Nephron (organoid): Measurements from ENCODE around the gene TCEAL5.
"Not testable (repeated sequence)": the region's sequence is repeated elsewhere in the genome, so short reads cannot be mapped to it uniquely, and the experiment has no call there.

Experiments used
- H3K27ac Mint-ChIP-seq, 3 experiments: 2 replicates each; pipeline ENCODE4 v1.8.0; 2020; ENCODE audit warnings: mixed read lengths in 3 of 3, mild to moderate bottlenecking in 2 of 3, moderate library complexity in 1 of 3
- H3K27me3 Mint-ChIP-seq: 2 replicates; pipeline ENCODE4 v1.8.0; 2021; ENCODE audit warnings: low read depth, mild to moderate bottlenecking, moderate library complexity, mixed read lengths
- H3K36me3 Mint-ChIP-seq: 2 replicates; pipeline ENCODE4 v1.8.0; 2020; ENCODE audit warnings: low read depth, mixed read lengths
- H3K4me1 Mint-ChIP-seq: 2 replicates; pipeline ENCODE4 v1.8.0; 2020; ENCODE audit warnings: mixed read lengths
- H3K4me3 Mint-ChIP-seq, 3 experiments: 2 replicates each; pipeline ENCODE4 v1.8.0; 2020; ENCODE audit warnings: mild to moderate bottlenecking in 3 of 3, mixed read lengths in 3 of 3, moderate library complexity in 2 of 3
- H3K9me3 Mint-ChIP-seq: 2 replicates; pipeline ENCODE4 v1.8.0; 2020; ENCODE audit warnings: mixed read lengths
- CTCF ChIP-seq, 3 experiments: fragments of 200-600 bp; sonication (generic); IDR thresholded peaks; one replicate each; pipeline ENCODE4 v1.5.0; 2021; ENCODE audit warnings: antibody characterized with exemption in 3 of 3; ENCODE audit not compliant: unreplicated experiment in 3 of 3

The TCEAL5 gene

DNA sequence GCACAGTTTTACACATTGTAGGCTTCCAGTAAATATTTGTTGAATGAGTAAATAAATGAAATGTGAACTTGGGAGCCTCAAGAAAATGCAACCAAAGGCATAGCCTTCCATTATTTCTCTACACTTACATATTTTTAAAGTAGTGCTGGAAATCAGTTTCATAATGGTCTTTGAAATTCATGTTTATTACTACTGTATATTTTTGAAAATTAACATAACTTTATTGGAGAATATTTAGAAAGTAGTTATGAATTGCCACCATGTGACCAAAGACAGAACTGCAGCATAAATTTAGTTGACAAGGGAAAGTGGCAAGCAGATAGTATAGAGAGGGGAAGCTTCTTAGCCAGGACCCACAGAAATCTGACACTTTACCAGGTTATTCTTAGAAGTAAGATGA lies 28.0 kb downstream of the TCEAL5 start:
- no peaks in the 10 kb centered on the region for H3K27me3 Mint-ChIP-seq
- peak overlapping the region in 1 of 3 experiments; percentile 49 for H3K4me3 Mint-ChIP-seq
- TF ChIP-seq CTCF (IDR thresholded peaks at IDR 0.05; ENCODE audit: unreplicated experiment in 3 of 3): peak; percentile 29 to 44 (median 40)
- no peaks in the 10 kb centered on the region for H3K9me3 Mint-ChIP-seq
- no peak overlapping the region for H3K27ac Mint-ChIP-seq
- peaks cover 9% of the 10 kb centered on the region for H3K36me3 Mint-ChIP-seq
- H3K4me1 Mint-ChIP-seq: peaks cover 11% of the 10 kb centered on the region

- no peak overlapping the region for H3K27ac Mint-ChIP-seq
- no peaks in the 10 kb centered on the region for H3K27me3 Mint-ChIP-seq
- no peaks in the 10 kb centered on the region for H3K4me1 Mint-ChIP-seq
- H3K9me3 Mint-ChIP-seq: no peaks in the 10 kb centered on the region
- H3K36me3 Mint-ChIP-seq: no peaks in the 10 kb centered on the region
- H3K4me3 Mint-ChIP-seq: no peak overlapping the region
- no peak for TF ChIP-seq CTCF (IDR thresholded peaks at IDR 0.05; ENCODE audit: unreplicated experiment in 3 of 3)
Measured at GRCh38 chrX:103240155-103240554, 36.4 kb downstream of the TCEAL5 start.

DNA sequence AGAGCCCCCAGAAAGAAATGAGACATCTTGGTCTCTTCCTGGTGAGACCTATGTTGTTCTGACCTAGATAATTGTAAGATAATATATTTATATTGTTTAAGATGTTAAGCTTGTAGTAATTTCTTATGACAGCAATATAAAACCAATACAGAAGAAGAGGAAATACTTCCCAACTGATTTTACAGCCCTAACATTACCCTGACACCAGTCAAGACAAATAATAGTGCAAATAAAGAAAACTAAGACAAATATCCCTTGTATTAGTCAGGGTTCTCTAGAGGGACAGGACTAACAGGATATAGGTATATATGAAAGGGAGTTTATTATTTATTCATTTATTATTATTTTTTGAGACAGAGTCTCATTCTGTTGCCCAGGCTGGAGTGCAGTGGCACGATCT lies 40.3 kb downstream of the TCEAL5 start:
- H3K36me3 Mint-ChIP-seq: no peaks in the 10 kb centered on the region
- no peak overlapping the region for H3K27ac Mint-ChIP-seq
- no peaks in the 10 kb centered on the region for H3K27me3 Mint-ChIP-seq
- no peaks in the 10 kb centered on the region for H3K4me1 Mint-ChIP-seq
- H3K4me3 Mint-ChIP-seq: no peak overlapping the region
- no peaks in the 10 kb centered on the region for H3K9me3 Mint-ChIP-seq
- no peak for TF ChIP-seq CTCF (IDR thresholded peaks at IDR 0.05; ENCODE audit: unreplicated experiment in 3 of 3)

GRCh38 chrX:103235608-103236007 lies 40.9 kb downstream of the TCEAL5 start:
- H3K27me3 Mint-ChIP-seq, H3K36me3 Mint-ChIP-seq, H3K4me1 Mint-ChIP-seq: not testable (repeated sequence)

DNA sequence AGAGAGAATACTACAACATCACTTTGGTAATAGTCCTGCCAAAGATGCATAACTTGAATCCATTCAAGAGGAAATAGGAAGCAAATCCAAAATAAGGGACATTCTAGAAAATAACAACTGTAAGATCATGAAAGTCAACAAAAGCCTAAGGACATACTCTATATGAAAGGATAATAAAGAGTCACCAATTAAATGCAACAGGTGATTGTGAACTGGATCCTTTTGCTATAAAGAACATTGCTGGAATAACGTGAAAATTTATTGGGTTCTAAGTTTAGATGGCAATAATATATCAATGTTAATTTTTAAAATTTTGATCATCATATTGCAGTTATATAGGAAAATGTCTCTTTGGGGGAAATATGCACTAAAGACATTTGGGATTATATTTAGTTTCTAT lies 41.7 kb downstream of the TCEAL5 start:
- no peak overlapping the region for H3K27ac Mint-ChIP-seq

More at GRCh38 chrX:103235608-103236007, 40.9 kb downstream of the TCEAL5 start:
- not testable (repeated sequence) for H3K27ac Mint-ChIP-seq, H3K9me3 Mint-ChIP-seq, H3K4me3 Mint-ChIP-seq

DNA sequence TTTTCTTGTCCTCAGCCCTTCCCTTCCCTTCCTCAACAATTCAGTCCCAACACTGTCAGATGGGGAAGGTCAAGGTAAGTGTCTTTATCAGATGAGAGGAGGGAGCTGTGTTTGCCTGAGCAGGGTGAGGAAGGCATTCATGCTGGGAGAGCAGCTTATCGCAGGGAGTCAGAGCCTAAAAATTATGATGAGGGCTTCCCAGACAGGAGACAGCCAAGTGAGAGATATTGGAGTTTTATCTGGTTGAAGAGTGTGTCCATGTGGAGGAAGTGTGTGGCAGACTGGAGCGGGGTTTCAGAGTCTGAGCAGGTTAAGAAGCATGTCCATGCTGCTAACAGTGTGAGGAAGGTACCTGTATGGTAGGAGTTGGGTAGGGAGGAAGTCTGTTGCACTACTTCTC lies 43.3 kb downstream of the TCEAL5 start:
- H3K27ac Mint-ChIP-seq: no peak overlapping the region
- no peak for TF ChIP-seq CTCF (IDR thresholded peaks at IDR 0.05; ENCODE audit: unreplicated experiment in 3 of 3)
- H3K4me1 Mint-ChIP-seq: no peaks in the 10 kb centered on the region
- H3K27me3 Mint-ChIP-seq: no peaks in the 10 kb centered on the region
- H3K36me3 Mint-ChIP-seq: no peaks in the 10 kb centered on the region
- no peak overlapping the region for H3K4me3 Mint-ChIP-seq
- H3K9me3 Mint-ChIP-seq: no peaks in the 10 kb centered on the region

More for the DNA sequence above, 41.7 kb downstream of the TCEAL5 start:
- Mint-ChIP-seq H3K36me3 (no peaks in the 10 kb centered on the region), H3K4me3 (no peak overlapping the region), H3K27me3 (no peaks in the 10 kb centered on the region), H3K4me1 (no peaks in the 10 kb centered on the region), H3K9me3 (no peaks in the 10 kb centered on the region)
- no peak for TF ChIP-seq CTCF (IDR thresholded peaks at IDR 0.05; ENCODE audit: unreplicated experiment in 3 of 3)

- not testable (repeated sequence) for H3K4me1 Mint-ChIP-seq, H3K36me3 Mint-ChIP-seq, H3K27me3 Mint-ChIP-seq, H3K27ac Mint-ChIP-seq, H3K4me3 Mint-ChIP-seq
- H3K9me3 Mint-ChIP-seq: peaks cover 17% of the 10 kb centered on the region
Measured at GRCh38 chrX:103225918-103226317, 50.6 kb downstream of the TCEAL5 start.
